PC-3 (cell line): Measurements from ENCODE around the gene FARP1.

ENCODE experiments used
- EZH2 ChIP-seq: fragments of 300-600 bp; sonication (generic); IDR thresholded peaks from one replicate; pipeline ENCODE4 v1.6.1; 2017; ENCODE audit warnings: antibody characterized with exemption, mild to moderate bottlenecking, low read length; ENCODE audit not compliant: unreplicated experiment
- TF ChIP-seq, protein P1 (sequence below): fragments of 300-600 bp; sonication (generic); conservative IDR thresholded peaks from 2 replicates; pipeline ENCODE4 v1.5.1; 2017; ENCODE audit warnings: antibody characterized with exemption, low read depth, mild to moderate bottlenecking, low read length

DNA sequence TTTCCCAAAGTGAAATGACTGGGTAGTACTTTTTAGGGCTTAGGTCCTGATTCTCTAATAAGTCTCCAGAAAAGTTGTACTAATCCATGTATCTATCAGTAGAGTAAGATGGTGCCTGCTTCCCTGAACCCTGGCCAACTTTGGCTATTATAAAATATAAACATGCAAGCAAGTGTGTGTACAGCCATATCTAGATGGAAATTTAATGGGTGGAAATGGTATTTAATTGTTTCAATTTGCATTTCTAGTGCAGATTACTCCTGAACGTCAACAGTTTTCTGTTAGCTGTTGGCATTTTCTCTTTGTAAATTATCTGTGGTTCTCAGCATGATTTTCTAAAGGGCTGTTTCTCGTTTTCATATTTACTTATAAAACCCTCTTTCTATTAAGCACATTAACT, 221.3 kb downstream of the FARP1 start:
- TF ChIP-seq, protein P1, sequence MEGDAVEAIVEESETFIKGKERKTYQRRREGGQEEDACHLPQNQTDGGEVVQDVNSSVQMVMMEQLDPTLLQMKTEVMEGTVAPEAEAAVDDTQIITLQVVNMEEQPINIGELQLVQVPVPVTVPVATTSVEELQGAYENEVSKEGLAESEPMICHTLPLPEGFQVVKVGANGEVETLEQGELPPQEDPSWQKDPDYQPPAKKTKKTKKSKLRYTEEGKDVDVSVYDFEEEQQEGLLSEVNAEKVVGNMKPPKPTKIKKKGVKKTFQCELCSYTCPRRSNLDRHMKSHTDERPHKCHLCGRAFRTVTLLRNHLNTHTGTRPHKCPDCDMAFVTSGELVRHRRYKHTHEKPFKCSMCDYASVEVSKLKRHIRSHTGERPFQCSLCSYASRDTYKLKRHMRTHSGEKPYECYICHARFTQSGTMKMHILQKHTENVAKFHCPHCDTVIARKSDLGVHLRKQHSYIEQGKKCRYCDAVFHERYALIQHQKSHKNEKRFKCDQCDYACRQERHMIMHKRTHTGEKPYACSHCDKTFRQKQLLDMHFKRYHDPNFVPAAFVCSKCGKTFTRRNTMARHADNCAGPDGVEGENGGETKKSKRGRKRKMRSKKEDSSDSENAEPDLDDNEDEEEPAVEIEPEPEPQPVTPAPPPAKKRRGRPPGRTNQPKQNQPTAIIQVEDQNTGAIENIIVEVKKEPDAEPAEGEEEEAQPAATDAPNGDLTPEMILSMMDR, result no peak
- no peak for TF ChIP-seq EZH2
